Transverse colon (tissue), 4 donors: ENCODE data around the gene KLF3. TPM values are rescaled to one million over a fixed set of nuclear protein-coding genes. Genes with fewer than 3 reads are reported as not detected.

ENCODE experiments used
- DNase-seq: peaks from one replicate; pipeline ENCODE4 v3.0.0-alpha.2; 2019
- H3K27ac ChIP-seq, 4 donors: fragments of 200-600 bp; sonication (generic); 2 replicates each; pipeline ENCODE4 v1.5.1; 2016 to 2018; ENCODE audit warnings: inconsistent platforms in 4 of 4
- H3K27me3 ChIP-seq: fragments of 200-600 bp; sonication (generic); 2 replicates; pipeline ENCODE4 v1.5.1; 2017; ENCODE audit warnings: inconsistent platforms
- H3K36me3 ChIP-seq, 4 donors: fragments of 200-600 bp; sonication (generic); 2 replicates each; pipeline ENCODE4 v1.5.1; 2017 to 2019; ENCODE audit warnings: inconsistent platforms in 4 of 4
- H3K4me1 ChIP-seq, 4 donors: fragments of 200-600 bp; sonication (generic); 2 replicates each; pipeline ENCODE4 v1.5.1; 2017 to 2020; ENCODE audit warnings: inconsistent platforms in 4 of 4
- H3K4me3 ChIP-seq, 4 donors: fragments of 200-600 bp; sonication (generic); 1 replicate in 1 of 4; 2 replicates in 3 of 4; pipeline versions ENCODE4 v1.5.1 to v1.6.1; 2017 to 2019; ENCODE audit warnings: inconsistent platforms in 4 of 4
- H3K9me3 ChIP-seq, 2 donors: fragments of 200-600 bp; sonication (generic); 2 replicates each; pipeline ENCODE4 v1.5.1; 2017 to 2019; ENCODE audit warnings: inconsistent platforms in 2 of 2
- CTCF ChIP-seq, 5 experiments: fragments of 200-600 bp in 3 of 5; fragments of 450-650 bp in 2 of 5; sonication (generic) in 3 of 5; IDR thresholded peaks; 1 replicate in 2 of 5; 2 replicates in 3 of 5; pipeline ENCODE4 v1.5.1; 2016 to 2017; ENCODE audit warnings: antibody characterized with exemption in 5 of 5, inconsistent platforms in 3 of 5, mild to moderate bottlenecking in 2 of 5, moderate library complexity in 1 of 5
- EP300 ChIP-seq: sonication (generic); formaldehyde crosslinking; IDR thresholded peaks from one replicate; pipeline ENCODE4 v1.6.1; 2017; ENCODE audit warnings: antibody characterized with exemption, low read depth
- POLR2A ChIP-seq: fragments of 450-650 bp; IDR thresholded peaks from one replicate; pipeline ENCODE4 v1.6.1; 2016; ENCODE audit warnings: antibody characterized with exemption, mild to moderate bottlenecking, moderate library complexity
- POLR2AphosphoS5 ChIP-seq, 3 donors: sonication (generic); formaldehyde crosslinking; IDR thresholded peaks; one replicate each; pipeline ENCODE4 v1.6.1; 2016; ENCODE audit warnings: antibody characterized with exemption in 3 of 3
- WGBS, 2 donors: methylation state at CpG; one replicate each; pipeline ENCODE4 v1.1.5; 2018; ENCODE audit warnings: low coverage in 1 of 2; 5-methylcytosine and 5-hydroxymethylcytosine counted together
- in situ Hi-C, 4 donors: fragments of 200-750 bp; cut with MboI; loops; one replicate each; pipeline versions ENCODE4 v1.15.0 to v1.15.1; 2017; ENCODE audit warnings: low sequenced_read_pairs in 3 of 4, low pct_ligation_motif_present in 1 of 4, low pct_unique_long_range_greater_than_20kb in 1 of 4
- intact Hi-C: fragments of 100-400 bp; cut with DNase I; formaldehyde crosslinking; loops from one replicate; pipeline ENCODE4 v1.15.1; 2023; ENCODE audit warnings: low total_unique reads
- total RNA-seq, 4 donors: library from RNA; depleted of rRNA; stranded (reverse); fragments of >200 nt; gene quantifications; one replicate each; pipeline ENCODE4 v1.1.0, GENCODE V29; 2016

Gene KLF3
- total RNA-seq, 4 donors from 2014 or later: 111 to 174 (median 132) TPM

GRCh38 chr4:38728631-38729141 lies 64.7 kb downstream of the KLF3 start:
- intact Hi-C loops: no loop called here
- DNase-seq: peak; percentile 85
- Histone ChIP-seq H3K36me3 (no peaks in the 10 kb centered on the region), H3K27ac (peak overlapping the region; percentile 69 to 80 (median 78)), H3K4me3 (no peak overlapping the region), H3K9me3 (no peaks in the 10 kb centered on the region), H3K27me3 (no peaks in the 10 kb centered on the region), H3K4me1 (peaks cover 14 to 30% (median 22%) of the 10 kb centered on the region in 4 donors)
- TF ChIP-seq EP300 (peak; percentile 77), POLR2AphosphoS5 (IDR thresholded peaks at IDR 0.05) (peak in 2 of 3 donors; percentile 54 to 61), POLR2A (no peak), CTCF (IDR thresholded peaks at IDR 0.05) (peak in 3 of 5 experiments; percentile 19 to 59 (median 32))
- in situ Hi-C loops: loop anchor here in 3 of 4 donors (5.0 to 25.0 kb wide), 3 partner anchors 546 to 916 kb away; no protein-coding TSS in a partner anchor
- WGBS, 2 donors: 56% methylated on average over 2 to 4 of the region's 4 CpGs

GRCh38 chr4:38730493-38730829 lies 66.5 kb downstream of the KLF3 start:
- TF ChIP-seq EP300: no peak
- TF ChIP-seq POLR2A: no peak
- no peak for TF ChIP-seq CTCF (IDR thresholded peaks at IDR 0.05)
- TF ChIP-seq POLR2AphosphoS5 (IDR thresholded peaks at IDR 0.05): no peak
- 75% methylated on average over 4 of the region's 4 CpGs; no CpG with 5 or more reads in 1 of the 2 donors for WGBS, 2 donors
- Histone ChIP-seq H3K4me1 (peaks cover 11 to 30% (median 19%) of the 10 kb centered on the region in 4 donors), H3K36me3 (no peaks in the 10 kb centered on the region), H3K9me3 (no peaks in the 10 kb centered on the region), H3K27me3 (no peaks in the 10 kb centered on the region), H3K4me3 (no peak overlapping the region), H3K27ac (peak overlapping the region in 3 of 4 donors; percentile 10 to 80 (median 75))
- intact Hi-C loops (no loop called here), in situ Hi-C loops (loop anchor here (5.0 to 25.0 kb wide), 7 partner anchors 546 to 918 kb away; no protein-coding TSS in a partner anchor)
- no peak for DNase-seq

GRCh38 chr4:38730830-38731646 lies 67.0 kb downstream of the KLF3 start:
- Histone ChIP-seq H3K4me3 (no peak overlapping the region), H3K27ac (peak overlapping the region in 3 of 4 donors; percentile 10 to 80 (median 75)), H3K9me3 (no peaks in the 10 kb centered on the region), H3K4me1 (peaks cover 11 to 30% (median 19%) of the 10 kb centered on the region in 4 donors), H3K27me3 (no peaks in the 10 kb centered on the region), H3K36me3 (no peaks in the 10 kb centered on the region)
- TF ChIP-seq CTCF (IDR thresholded peaks at IDR 0.05) (peak; percentile 96 to 97 (median 97)), POLR2A (no peak)
- WGBS, 2 donors: 23 to 25% methylated on average over 1 to 23 of the region's 23 CpGs
- DNase-seq: peak; percentile 88
- in situ Hi-C loops: loop anchor here (5.0 to 25.0 kb wide), 7 partner anchors 546 to 919 kb away; no protein-coding TSS in a partner anchor
- intact Hi-C loops: loop anchor here (1.0 kb wide), 1 partner anchor 552 kb away; no protein-coding TSS in a partner anchor

GRCh38 chr4:38733663-38734062 lies 69.7 kb downstream of the KLF3 start:
- no peak for DNase-seq
- 90 to 93% methylated on average over 2 of the region's 2 CpGs for WGBS, 2 donors
- no peaks in the 10 kb centered on the region for H3K36me3 ChIP-seq
- in situ Hi-C loops (loop anchor here (5.0 to 25.0 kb wide), 7 partner anchors 549 to 921 kb away; no protein-coding TSS in a partner anchor), intact Hi-C loops (no loop called here)
- no peaks in the 10 kb centered on the region for H3K9me3 ChIP-seq
- TF ChIP-seq POLR2AphosphoS5 (IDR thresholded peaks at IDR 0.05): no peak
- TF ChIP-seq EP300: no peak
- no peak for TF ChIP-seq CTCF (IDR thresholded peaks at IDR 0.05)
- TF ChIP-seq POLR2A: no peak
- H3K27ac ChIP-seq: no peak overlapping the region
- no peak overlapping the region for H3K4me3 ChIP-seq
- peaks cover 7 to 22% (median 14%) of the 10 kb centered on the region in 4 donors for H3K4me1 ChIP-seq
- no peaks in the 10 kb centered on the region for H3K27me3 ChIP-seq
